Brain pericyte (primary cell): ENCODE data around the gene E2F2.
"Not testable (repeated sequence)": the region's sequence is repeated elsewhere in the genome, so short reads cannot be mapped to it uniquely, and the experiment has no call there.

Experiments used
- DNase-seq: peaks from one replicate; pipeline ENCODE4 v3.0.0-alpha.2; 2012; ENCODE audit warnings: low read depth, low spot score

Gene E2F2

GRCh38 chr1:23524716-23525401, 6.2 kb downstream of the E2F2 start:
- no peak for DNase-seq

GRCh38 chr1:23524163-23524562, 6.9 kb downstream of the E2F2 start:
- DNase-seq = no peak

- DNase-seq = no peak
These were observed 8.6 kb downstream of the E2F2 start for GRCh38 chr1:23522244-23522982.

- DNase-seq = no peak
These were observed 9.4 kb downstream of the E2F2 start for GRCh38 chr1:23521588-23521987.

GRCh38 chr1:23517581-23517980, 13.5 kb downstream of the E2F2 start:
- DNase-seq = no peak

GRCh38 chr1:23515905-23516304, 15.1 kb downstream of the E2F2 start:
- no peak for DNase-seq

- DNase-seq = no peak
These were observed 16.8 kb downstream of the E2F2 start for GRCh38 chr1:23514111-23514679.

GRCh38 chr1:23509896-23510295, 21.1 kb downstream of the E2F2 start:
- no peak for DNase-seq

- DNase-seq = no peak
These were observed 24.5 kb downstream of the E2F2 start for GRCh38 chr1:23506376-23507107.

- DNase-seq = no peak
These were observed 25.2 kb downstream of the E2F2 start for GRCh38 chr1:23505851-23506250.

- not testable (repeated sequence) for DNase-seq
These were observed 26.9 kb downstream of the E2F2 start for GRCh38 chr1:23504156-23504555.

- DNase-seq = no peak
These were observed 28.1 kb downstream of the E2F2 start for GRCh38 chr1:23502951-23503350.

- no peak for DNase-seq
These were observed 30.6 kb downstream of the E2F2 start for GRCh38 chr1:23500466-23500865.

GRCh38 chr1:23497777-23498439, 33.1 kb downstream of the E2F2 start:
- no peak for DNase-seq

GRCh38 chr1:23496490-23497181, 34.4 kb downstream of the E2F2 start:
- no peak for DNase-seq

- not testable (repeated sequence) for DNase-seq
These were observed 36.2 kb downstream of the E2F2 start for GRCh38 chr1:23494836-23495235.

GRCh38 chr1:23492776-23493175, 38.3 kb downstream of the E2F2 start:
- DNase-seq = not testable (repeated sequence)

GRCh38 chr1:23492132-23492720, 38.8 kb downstream of the E2F2 start:
- no peak for DNase-seq

- no peak for DNase-seq
These were observed 41.2 kb downstream of the E2F2 start for GRCh38 chr1:23489842-23490241.

GRCh38 chr1:23485002-23485332, 46.1 kb downstream of the E2F2 start:
- DNase-seq = no peak
